ENCODE measurements around the gene KCTD1. TPM values are rescaled to one million over a fixed set of nuclear protein-coding genes. Genes with fewer than 3 reads are reported as not detected.

KCTD1 gene
- total RNA-seq, 1 donor from 2014 or later = 5.5 TPM

GRCh38 chr18:26487437-26487836 lies 60.9 kb downstream of the KCTD1 start:
- intact Hi-C loops (cut with micrococcal nuclease) = no loop called here

DNA sequence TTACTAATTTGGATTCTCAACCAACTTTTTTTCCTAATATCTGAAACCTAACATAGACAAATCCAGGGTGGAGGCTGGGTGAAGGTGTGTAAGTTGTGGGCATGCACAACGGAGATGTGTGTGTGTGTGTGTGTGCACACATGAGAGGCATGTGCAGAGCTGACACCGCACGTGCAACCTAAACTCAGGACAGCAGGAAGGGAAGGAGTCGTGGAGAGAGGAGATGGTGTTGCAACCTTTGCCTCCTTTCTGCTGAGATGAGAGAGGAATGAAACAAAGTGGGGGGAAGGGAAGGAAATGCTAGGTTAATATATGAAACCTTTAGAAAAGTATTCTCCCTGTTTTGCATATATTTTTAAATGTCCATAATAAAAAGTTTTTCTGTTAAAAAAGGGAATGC lies 64.7 kb downstream of the KCTD1 start:
- intact Hi-C loops (cut with micrococcal nuclease) = no loop called here

DNA sequence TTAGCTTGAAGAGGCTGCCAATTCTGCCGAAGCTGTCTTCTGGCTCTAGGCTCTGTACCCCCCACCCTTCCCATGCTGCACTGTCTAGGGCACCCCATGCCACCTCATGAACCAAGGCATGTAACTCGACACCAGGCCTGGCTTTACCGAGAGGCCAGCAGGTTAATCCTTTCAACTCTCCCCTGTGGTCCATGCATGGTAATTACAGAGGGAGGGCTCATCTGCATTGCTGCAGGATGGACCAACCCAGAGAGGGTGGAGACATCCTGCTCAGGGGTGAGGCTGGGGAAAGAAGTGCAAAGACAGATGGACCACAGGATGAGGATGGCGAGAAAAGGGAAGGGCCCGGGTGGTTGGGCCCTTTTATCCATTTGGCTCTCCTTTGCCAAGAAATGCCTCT lies 65.8 kb downstream of the KCTD1 start:
- intact Hi-C loops (cut with micrococcal nuclease) = no loop called here

- intact Hi-C loops (cut with micrococcal nuclease) = no loop called here
These were observed 67.2 kb downstream of the KCTD1 start for GRCh38 chr18:26480897-26481795.

DNA sequence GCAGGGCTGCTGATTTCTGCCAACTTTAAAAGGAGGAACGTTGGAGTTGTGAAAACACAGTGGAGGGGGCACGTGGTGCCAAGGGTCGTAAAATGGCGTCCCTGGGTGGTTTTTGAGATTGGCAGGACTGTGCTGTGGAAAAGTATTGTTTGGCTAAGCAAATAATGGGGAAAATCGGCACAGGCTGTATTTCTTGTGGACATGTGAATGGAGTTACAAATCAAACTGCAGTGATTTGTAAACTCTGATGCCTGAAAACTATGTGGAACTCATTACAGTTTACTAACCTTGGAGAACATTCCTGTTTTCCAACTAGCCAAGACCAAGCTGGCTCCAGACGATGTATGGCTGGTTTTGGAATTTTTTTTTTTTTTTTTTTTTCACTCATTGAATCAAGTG lies 68.7 kb downstream of the KCTD1 start:
- intact Hi-C loops (cut with micrococcal nuclease) = no loop called here

DNA sequence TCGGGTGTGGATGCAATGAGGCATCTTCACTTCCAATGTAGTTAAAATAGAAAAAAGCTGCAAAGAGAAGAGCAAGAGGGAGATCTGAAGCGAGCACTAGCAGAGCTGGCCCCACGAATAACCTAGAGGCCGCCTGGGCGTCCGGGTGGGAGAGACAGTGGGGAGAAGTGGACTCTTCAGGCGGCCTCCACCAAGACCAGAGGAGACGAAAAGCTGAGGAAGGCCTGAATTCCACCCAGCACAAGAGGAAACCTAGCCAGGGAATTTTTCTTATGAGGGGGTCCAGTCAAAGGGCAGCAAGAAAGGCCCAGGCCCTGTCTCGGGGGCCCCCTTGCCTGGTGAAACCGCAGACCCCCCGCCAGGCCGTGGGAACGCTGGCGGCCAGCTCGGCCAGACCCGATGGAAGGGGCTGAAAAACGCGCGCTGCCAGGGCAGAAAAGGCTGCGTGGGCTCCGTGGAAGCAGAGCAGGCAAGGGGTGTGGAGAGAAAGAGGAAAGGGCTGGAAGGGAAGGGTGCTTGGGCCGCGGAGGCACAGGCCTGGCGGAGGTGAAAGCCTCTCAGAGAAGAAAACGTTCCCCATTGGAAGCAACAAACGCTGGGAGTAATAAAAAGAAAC lies 69.2 kb downstream of the KCTD1 start:
- intact Hi-C loops (cut with micrococcal nuclease) = no loop called here

DNA sequence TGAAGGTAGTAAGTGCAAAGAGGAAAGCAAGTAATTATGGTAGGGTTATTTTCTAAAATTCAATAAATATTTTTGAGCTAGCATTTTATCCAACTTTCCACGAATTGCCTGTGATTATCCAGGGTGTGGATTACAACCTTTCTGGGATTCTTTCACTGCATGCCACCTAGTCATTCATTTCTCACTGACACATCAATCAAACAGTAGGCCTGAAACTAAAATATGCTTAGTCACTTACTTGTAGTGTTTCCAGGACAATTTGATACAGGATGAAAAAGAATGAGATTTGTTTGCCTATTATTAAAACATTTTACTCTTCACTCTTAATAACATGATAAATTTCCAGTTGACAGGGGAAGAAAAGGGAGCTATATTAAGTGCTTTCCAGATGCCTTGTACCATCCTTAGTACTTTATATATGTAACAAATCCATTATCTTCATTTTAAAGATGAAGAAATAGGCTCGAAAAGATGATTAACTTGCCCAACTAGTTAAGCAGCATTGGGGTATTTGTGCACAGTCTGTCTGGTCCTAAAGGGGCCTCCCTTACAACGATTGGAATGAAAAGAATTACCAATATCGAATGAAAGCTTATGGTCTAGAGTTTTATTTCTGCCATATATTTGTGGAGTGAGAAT lies 70.4 kb downstream of the KCTD1 start:
- intact Hi-C loops (cut with micrococcal nuclease) = no loop called here

DNA sequence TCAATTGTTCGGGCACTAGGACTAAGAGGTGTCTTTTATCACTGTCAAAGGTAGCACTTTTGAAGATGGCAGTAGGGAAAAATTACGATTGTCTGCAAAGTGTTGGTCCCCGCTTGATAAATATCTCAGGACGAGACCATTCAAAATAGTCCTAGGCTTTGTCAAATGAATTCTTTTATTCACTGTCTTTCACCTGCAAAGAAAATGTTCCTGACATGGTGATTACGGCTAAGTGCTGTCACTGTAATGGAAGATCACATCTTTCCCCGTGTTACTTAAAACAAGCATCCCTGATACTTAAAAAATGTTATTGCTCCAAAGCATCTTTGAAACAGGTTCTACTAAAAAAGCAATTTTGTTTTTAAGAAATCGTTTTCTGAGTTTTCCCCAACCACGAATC lies 71.7 kb downstream of the KCTD1 start:
- intact Hi-C loops (cut with micrococcal nuclease) = no loop called here

- intact Hi-C loops (cut with micrococcal nuclease) = no loop called here
These were observed 73.8 kb downstream of the KCTD1 start for GRCh38 chr18:26474542-26474941.

DNA sequence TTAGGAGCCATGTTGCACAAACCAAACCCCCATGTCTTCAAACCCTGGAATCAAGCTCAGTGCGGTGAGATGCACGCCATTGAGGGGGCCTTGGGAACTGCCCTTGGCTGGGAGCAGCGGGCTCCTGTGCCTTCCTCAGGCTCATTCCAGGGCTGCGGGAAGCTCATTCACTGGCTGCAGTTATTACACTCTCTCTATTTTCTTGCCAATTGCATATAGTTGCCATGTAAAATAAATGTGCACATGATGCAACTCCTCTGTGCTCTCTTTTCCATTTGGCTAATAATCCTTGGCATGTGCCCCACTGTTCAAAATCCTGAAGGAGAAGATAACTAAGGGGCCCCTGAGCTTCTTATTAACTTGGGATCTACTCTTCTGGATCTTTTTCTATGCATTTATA lies 74.7 kb downstream of the KCTD1 start:
- intact Hi-C loops (cut with micrococcal nuclease) = no loop called here

GRCh38 chr18:26471826-26472225 lies 76.5 kb downstream of the KCTD1 start:
- intact Hi-C loops (cut with micrococcal nuclease) = no loop called here

GRCh38 chr18:26471027-26471426 lies 77.3 kb downstream of the KCTD1 start:
- intact Hi-C loops (cut with micrococcal nuclease) = no loop called here

DNA sequence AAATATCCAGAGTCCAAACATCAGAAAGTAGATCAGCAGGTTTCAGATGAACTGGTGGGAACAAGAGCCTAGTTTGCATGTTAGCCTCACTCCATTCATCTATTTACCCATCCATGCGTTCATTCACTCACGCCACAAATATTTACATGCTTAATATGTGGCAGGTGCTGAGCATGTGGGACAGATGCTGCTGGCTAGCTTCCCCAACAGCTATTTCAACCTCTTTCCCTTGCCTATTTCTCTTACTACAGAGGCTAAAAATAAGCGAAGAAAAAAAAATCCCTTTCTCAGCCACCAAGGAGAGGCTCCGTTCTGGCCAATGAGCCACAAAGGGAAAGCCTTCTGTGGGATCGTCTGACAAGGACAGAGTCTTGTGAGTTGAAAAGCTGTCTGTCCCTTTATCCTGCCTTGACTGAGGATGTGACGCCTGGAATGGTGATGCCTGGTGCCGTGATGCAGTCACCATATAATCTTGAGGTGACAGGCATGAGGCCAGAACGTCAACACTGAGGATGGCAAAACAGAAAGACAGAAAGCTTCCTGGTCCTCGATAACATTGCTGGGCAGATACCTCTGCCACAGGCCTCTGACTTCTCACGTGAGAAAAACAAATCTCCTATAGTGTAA lies 78.2 kb downstream of the KCTD1 start:
- intact Hi-C loops (cut with micrococcal nuclease) = no loop called here

DNA sequence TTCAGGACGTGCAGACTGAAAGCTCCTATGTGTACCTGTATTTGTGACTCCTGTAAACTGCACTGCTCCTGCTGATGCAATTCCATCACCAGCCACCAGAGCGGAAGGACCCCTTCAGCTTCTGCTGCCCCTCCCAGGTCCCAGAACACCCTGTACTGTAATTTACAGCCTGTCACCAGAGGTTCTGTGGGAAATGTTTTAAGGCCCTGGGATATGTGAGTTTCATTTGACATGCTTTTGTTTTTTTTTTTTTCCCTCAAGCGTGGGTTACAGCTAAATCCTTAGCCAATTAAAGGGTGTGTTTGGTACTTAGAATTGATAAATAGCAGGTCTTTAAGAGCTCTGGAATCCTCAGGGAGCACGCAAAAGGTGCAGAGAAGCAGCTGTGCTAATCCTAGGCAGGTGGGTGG lies 79.4 kb downstream of the KCTD1 start:
- intact Hi-C loops (cut with micrococcal nuclease) = no loop called here

- intact Hi-C loops (cut with micrococcal nuclease) = no loop called here
These were observed 82.3 kb downstream of the KCTD1 start for GRCh38 chr18:26466026-26466425.

DNA sequence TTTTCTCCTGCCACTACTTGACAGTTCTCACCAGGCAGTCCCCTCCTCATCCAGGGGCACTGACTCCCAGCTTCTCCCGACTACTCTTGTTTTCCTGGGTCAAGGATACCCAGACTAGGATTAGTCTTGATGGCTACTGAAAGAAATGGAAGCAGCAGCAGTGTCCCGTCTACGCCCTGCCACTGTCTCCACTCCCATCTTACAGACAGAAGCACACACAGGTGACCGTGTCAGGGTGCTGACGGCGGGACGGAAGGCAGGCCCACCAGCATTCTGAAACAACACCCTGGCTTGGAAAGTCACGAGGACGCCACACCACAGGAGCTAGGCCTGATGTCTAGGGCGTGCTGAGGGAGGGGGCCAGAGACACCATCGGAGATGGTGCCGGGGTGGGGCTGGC lies 82.9 kb downstream of the KCTD1 start:
- intact Hi-C loops (cut with micrococcal nuclease) = no loop called here

DNA sequence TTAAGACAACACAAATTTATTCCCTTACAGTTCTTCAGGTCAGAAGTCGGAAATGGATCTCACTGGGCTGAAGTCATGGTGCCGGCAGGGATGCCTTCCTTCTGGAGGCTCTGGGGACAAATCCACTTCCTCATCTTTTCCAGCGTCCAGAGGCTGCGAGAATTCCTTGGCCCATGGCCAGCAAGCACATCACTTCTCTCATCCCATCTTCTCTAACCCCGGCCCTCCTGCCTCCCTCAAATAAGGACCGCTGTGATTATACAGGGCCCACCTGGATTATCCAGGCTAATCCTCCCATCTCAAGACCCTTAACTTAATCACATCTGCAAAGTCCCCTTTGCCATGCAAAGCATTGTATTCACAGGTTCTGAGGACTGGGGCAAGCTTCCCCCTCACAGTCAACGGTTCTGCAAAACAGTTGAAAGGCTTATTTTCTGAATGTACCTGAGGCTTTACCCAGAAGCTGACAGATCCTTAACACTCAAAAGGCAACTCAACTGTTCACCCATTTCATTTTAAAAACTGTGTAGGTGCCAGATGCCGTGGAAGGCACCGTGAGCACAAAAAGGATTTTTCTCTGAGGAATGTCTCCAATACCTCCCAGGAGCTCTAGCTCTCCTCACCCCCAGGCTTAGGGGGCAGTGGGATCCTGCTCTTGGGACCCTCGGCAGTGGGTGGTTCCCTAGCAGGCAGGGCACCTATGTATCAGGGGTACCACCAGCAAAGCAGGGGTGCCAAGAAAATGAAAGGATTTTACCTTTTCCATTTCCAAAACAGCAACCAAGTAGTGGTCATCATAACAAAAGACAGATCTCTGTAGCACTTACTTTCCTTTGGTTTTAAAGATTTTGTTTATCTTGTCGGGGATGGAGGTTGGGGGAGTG lies 84.0 kb downstream of the KCTD1 start:
- intact Hi-C loops (cut with micrococcal nuclease) = no loop called here

DNA sequence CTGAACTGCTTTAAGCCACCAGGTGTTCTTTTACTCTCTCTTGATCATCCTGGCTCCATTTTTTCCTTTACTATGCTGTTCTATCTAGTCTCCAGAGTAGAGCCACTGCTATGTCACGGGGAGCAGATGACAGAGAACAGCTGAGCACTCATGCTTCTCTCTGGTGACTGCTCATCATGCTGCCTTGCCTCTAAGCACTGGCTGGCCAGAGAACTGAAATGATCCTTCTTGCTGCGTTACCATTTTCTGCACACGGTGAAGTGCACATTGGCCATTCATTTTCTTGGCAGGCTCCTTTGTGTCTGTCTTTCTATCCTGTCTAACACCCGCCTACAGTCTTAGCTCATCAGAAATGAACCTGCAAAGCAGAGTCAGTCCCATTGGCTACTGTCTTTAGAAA lies 86.0 kb downstream of the KCTD1 start:
- intact Hi-C loops (cut with micrococcal nuclease) = no loop called here

GRCh38 chr18:26461405-26461804 lies 86.9 kb downstream of the KCTD1 start:
- intact Hi-C loops (cut with micrococcal nuclease) = no loop called here

DNA sequence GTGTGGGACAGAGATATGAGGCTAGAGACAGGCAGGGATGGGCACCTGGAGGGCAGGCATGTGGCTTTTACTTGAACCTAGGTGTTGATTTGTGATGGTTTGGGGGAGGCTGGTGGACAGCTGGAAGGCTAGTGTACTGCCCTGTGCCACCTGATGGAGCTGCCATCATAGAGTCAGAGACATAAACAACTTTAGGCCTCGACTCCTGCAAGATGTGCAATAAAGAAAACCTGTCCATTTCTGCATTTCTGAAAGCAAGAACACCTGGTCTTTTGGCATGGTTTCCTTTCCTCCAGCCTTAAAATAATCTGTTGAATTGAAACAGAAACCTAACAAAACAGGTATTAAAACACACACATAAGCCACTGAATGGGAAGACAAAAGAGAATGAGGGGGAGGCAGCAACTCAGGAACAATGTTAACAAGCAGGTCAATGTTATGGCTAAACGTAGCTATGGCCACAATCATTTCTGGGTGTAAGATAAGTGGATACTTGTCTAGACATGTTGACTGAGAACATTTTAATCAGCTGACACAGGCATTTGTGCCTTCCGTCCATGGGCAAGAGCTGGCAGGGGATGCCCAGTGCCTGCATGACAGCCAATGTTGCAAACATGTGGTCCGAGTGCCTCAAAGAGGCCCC lies 87.8 kb downstream of the KCTD1 start:
- intact Hi-C loops (cut with micrococcal nuclease) = no loop called here

GRCh38 chr18:26459884-26460283 lies 88.5 kb downstream of the KCTD1 start:
- intact Hi-C loops (cut with micrococcal nuclease) = no loop called here
